ENCODE results near the gene FIG4.

GRCh38 chr6:109840796-109841195 lies 149.7 kb downstream of the FIG4 start:
- TF ChIP-seq, protein P1, sequence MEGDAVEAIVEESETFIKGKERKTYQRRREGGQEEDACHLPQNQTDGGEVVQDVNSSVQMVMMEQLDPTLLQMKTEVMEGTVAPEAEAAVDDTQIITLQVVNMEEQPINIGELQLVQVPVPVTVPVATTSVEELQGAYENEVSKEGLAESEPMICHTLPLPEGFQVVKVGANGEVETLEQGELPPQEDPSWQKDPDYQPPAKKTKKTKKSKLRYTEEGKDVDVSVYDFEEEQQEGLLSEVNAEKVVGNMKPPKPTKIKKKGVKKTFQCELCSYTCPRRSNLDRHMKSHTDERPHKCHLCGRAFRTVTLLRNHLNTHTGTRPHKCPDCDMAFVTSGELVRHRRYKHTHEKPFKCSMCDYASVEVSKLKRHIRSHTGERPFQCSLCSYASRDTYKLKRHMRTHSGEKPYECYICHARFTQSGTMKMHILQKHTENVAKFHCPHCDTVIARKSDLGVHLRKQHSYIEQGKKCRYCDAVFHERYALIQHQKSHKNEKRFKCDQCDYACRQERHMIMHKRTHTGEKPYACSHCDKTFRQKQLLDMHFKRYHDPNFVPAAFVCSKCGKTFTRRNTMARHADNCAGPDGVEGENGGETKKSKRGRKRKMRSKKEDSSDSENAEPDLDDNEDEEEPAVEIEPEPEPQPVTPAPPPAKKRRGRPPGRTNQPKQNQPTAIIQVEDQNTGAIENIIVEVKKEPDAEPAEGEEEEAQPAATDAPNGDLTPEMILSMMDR (IDR thresholded peaks at IDR 0.05; ENCODE audit: poor library complexity, severe bottlenecking), result no peak
- TF ChIP-seq TAF1 (IDR thresholded peaks at IDR 0.05; ENCODE audit: low read depth), result no peak
